ENCODE measurements around the gene TEX38. TPM values are rescaled to one million over a fixed set of nuclear protein-coding genes. Genes with fewer than 3 reads are reported as not detected.

TEX38 gene
- total RNA-seq, 1 experiment from 2014 or later: 0.47 TPM

- Histone ChIP-seq H4K20me1 (ENCODE audit: insufficient read depth) (no peaks in the 10 kb centered on the region), H2AFZ (ENCODE audit: low read depth, low read length, poor library complexity, severe bottlenecking) (no peak overlapping the region), H3K9me3 (ENCODE audit: control insufficient read depth in 1 of 2, insufficient read depth in 1 of 2, low read depth in 1 of 2, low read length in 2 of 2) (no peaks in the 10 kb centered on the region), H3K4me2 (ENCODE audit: low read length) (no peak overlapping the region), H3K9me2 (ENCODE audit: insufficient read depth) (no peaks in the 10 kb centered on the region), H3K79me2 (ENCODE audit: insufficient read depth, low read length) (no peaks in the 10 kb centered on the region), H3K9ac (ENCODE audit: low read length) (no peak overlapping the region), H3K27ac (ENCODE audit: low read depth, low read length) (no peak overlapping the region), H3K36me3 (ENCODE audit: control insufficient read depth in 1 of 2, insufficient read depth in 2 of 2, low read length in 2 of 2) (peaks cover 3 to 22% of the 10 kb centered on the region in 2 experiments; a peak in 1 of 4 replicates), H3K4me3 (replicated peaks in 1 of 2; ENCODE audit: low read depth in 1 of 2, low read length in 2 of 2) (no peak overlapping the region), H3K27me3 (ENCODE audit: insufficient read depth, low read length) (no peaks in the 10 kb centered on the region), H3K4me1 (ENCODE audit: control insufficient read depth in 1 of 2, insufficient read depth in 2 of 2, low read length in 2 of 2) (peaks cover 0 to 6% of the 10 kb centered on the region in 2 experiments; a peak in 2 of 4 replicates)
- no peak for TF ChIP-seq SP1 (IDR thresholded peaks at IDR 0.05; ENCODE audit: low read depth)
- TF ChIP-seq SIN3A (IDR thresholded peaks at IDR 0.05; ENCODE audit: low read depth): no peak
- no peak for TF ChIP-seq TCF7L2 (IDR thresholded peaks at IDR 0.05; ENCODE audit: borderline replicate concordance, extremely low read depth, insufficient read depth, insufficient read length)
- TF ChIP-seq YY1 (IDR thresholded peaks at IDR 0.05; ENCODE audit: extremely low read depth, insufficient replicate concordance, low read depth, low read length): no peak
- TF ChIP-seq EZH2 (IDR thresholded peaks at IDR 0.05): no peak
- no peak for TF ChIP-seq ZFX (IDR thresholded peaks at IDR 0.05)
- TF ChIP-seq ZBTB33 (IDR thresholded peaks at IDR 0.05; ENCODE audit: extremely low read depth, insufficient replicate concordance, low read length): no peak
- no peak for TF ChIP-seq JUND (IDR thresholded peaks at IDR 0.05)
- no peak for TF ChIP-seq ATF3 (IDR thresholded peaks at IDR 0.05)
- no peak for TF ChIP-seq POLR2A (IDR thresholded peaks at IDR 0.05; ENCODE audit: borderline replicate concordance, extremely low read depth, insufficient read depth, insufficient read length)
- TF ChIP-seq EGR1 (IDR thresholded peaks at IDR 0.05; ENCODE audit: low read depth): no peak
- no peak for DNase-seq (ENCODE audit: low read depth, low spot score)
- no peak for ATAC-seq
- RAD21 ChIA-PET (ENCODE audit: low non-redundant PET in 1 of 2, low total read pairs in 2 of 2, uncharacterized antibody in 2 of 2, unreplicated experiment in 2 of 2): no interaction called here
- POLR2A ChIA-PET: no interaction called here
- intact Hi-C loops (cut with micrococcal nuclease): no loop called here
- no TSS peak for BruUV-seq (replicated peaks)
- CTCF ChIA-PET: no interaction called here
Observed at GRCh38 chr1:46646844-46647243, 24.8 kb upstream of the TEX38 start.
